ENCODE measurements around the gene SNAI3. TPM values are rescaled to one million over a fixed set of nuclear protein-coding genes. Genes with fewer than 3 reads are reported as not detected.

Gene SNAI3
- polyA plus RNA-seq, 1 donor from 2014 or later: not detected

GRCh38 chr16:88653596-88654362, 32.5 kb downstream of the SNAI3 start:
- H3F3A ChIP-seq (ENCODE audit: insufficient read depth, low read length, poor library complexity, severe bottlenecking): no peaks in the 10 kb centered on the region
- H3K36me3 ChIP-seq (ENCODE audit: insufficient read depth, low read length): no peaks in the 10 kb centered on the region
- no peak overlapping the region for H2AFZ ChIP-seq (ENCODE audit: low read depth, low read length)
- no peaks in the 10 kb centered on the region for H3K27me3 ChIP-seq (ENCODE audit: insufficient read depth, low read depth, low read length)
- no peak overlapping the region for H3K4me3 ChIP-seq (ENCODE audit: low read length)
- H3K79me2 ChIP-seq (replicated peaks; ENCODE audit: insufficient read depth, low read length): no peaks in the 10 kb centered on the region
- no peaks in the 10 kb centered on the region for H4K20me1 ChIP-seq (ENCODE audit: insufficient read depth)
- H3K9me3 ChIP-seq (ENCODE audit: low read length): no peaks in the 10 kb centered on the region
- no peaks in the 10 kb centered on the region for H3K9me2 ChIP-seq (ENCODE audit: insufficient read depth, low read length)
- no peak overlapping the region for H3K9ac ChIP-seq (ENCODE audit: low read length)
- TF ChIP-seq RAD21 (conservative IDR thresholded peaks at IDR 0.05) (no peak), REST (IDR thresholded peaks at IDR 0.05; ENCODE audit: borderline replicate concordance) (no peak), EZH2 (IDR thresholded peaks at IDR 0.05; ENCODE audit: borderline replicate concordance, insufficient read depth, low read length, poor library complexity, severe bottlenecking) (no peak), POLR2AphosphoS5 (IDR thresholded peaks at IDR 0.05) (no peak), EP300 (conservative IDR thresholded peaks at IDR 0.05; ENCODE audit: poor library complexity, severe bottlenecking) (no peak), MXI1 (conservative IDR thresholded peaks at IDR 0.05; ENCODE audit: poor library complexity, severe bottlenecking) (no peak), TAF1 (IDR thresholded peaks at IDR 0.05; ENCODE audit: low read depth) (no peak), SMC3 (conservative IDR thresholded peaks at IDR 0.05; ENCODE audit: poor library complexity) (no peak)
- TF ChIP-seq, protein P1, sequence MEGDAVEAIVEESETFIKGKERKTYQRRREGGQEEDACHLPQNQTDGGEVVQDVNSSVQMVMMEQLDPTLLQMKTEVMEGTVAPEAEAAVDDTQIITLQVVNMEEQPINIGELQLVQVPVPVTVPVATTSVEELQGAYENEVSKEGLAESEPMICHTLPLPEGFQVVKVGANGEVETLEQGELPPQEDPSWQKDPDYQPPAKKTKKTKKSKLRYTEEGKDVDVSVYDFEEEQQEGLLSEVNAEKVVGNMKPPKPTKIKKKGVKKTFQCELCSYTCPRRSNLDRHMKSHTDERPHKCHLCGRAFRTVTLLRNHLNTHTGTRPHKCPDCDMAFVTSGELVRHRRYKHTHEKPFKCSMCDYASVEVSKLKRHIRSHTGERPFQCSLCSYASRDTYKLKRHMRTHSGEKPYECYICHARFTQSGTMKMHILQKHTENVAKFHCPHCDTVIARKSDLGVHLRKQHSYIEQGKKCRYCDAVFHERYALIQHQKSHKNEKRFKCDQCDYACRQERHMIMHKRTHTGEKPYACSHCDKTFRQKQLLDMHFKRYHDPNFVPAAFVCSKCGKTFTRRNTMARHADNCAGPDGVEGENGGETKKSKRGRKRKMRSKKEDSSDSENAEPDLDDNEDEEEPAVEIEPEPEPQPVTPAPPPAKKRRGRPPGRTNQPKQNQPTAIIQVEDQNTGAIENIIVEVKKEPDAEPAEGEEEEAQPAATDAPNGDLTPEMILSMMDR (IDR thresholded peaks at IDR 0.05; ENCODE audit: poor library complexity, severe bottlenecking): no peak
- H3K27ac ChIP-seq (ENCODE audit: low read length): no peak overlapping the region
- H3K4me2 ChIP-seq (ENCODE audit: low read length): no peak overlapping the region

DNA sequence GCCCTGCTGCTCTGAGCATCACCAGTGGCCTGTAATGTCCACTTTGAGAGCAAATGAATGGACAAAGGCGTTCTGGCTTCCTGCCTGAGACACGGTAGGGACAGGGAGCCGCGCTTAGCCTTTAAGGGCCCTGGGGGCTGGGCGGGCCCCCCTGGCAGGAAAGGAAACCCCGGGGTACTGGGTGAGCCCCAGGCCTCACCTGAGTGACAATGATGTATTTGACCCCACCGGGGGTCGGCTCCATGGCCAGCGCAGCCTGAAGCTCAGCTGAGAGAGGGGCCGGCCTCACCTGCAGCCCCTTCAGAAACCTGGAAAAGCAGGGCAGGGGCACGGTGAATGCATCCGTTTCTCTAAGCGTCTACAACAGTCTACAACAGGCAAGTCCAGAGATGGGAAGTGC, 33.2 kb downstream of the SNAI3 start:
- Histone ChIP-seq H3K36me3 (ENCODE audit: insufficient read depth, low read length) (no peaks in the 10 kb centered on the region), H2AFZ (ENCODE audit: low read depth, low read length) (no peak overlapping the region), H3K9me2 (ENCODE audit: insufficient read depth, low read length) (no peaks in the 10 kb centered on the region), H3K27me3 (ENCODE audit: insufficient read depth, low read depth, low read length) (no peaks in the 10 kb centered on the region), H3K79me2 (replicated peaks; ENCODE audit: insufficient read depth, low read length) (no peaks in the 10 kb centered on the region), H3K27ac (ENCODE audit: low read length) (no peak overlapping the region), H3F3A (ENCODE audit: insufficient read depth, low read length, poor library complexity, severe bottlenecking) (no peaks in the 10 kb centered on the region), H3K4me2 (ENCODE audit: low read length) (no peak overlapping the region), H4K20me1 (ENCODE audit: insufficient read depth) (no peaks in the 10 kb centered on the region), H3K9ac (ENCODE audit: low read length) (no peak overlapping the region), H3K9me3 (ENCODE audit: low read length) (no peaks in the 10 kb centered on the region), H3K4me3 (ENCODE audit: low read length) (no peak overlapping the region)
- TF ChIP-seq POLR2AphosphoS5 (IDR thresholded peaks at IDR 0.05) (no peak), MXI1 (conservative IDR thresholded peaks at IDR 0.05; ENCODE audit: poor library complexity, severe bottlenecking) (no peak), EZH2 (IDR thresholded peaks at IDR 0.05; ENCODE audit: borderline replicate concordance, insufficient read depth, low read length, poor library complexity, severe bottlenecking) (no peak), TAF1 (IDR thresholded peaks at IDR 0.05; ENCODE audit: low read depth) (no peak), REST (IDR thresholded peaks at IDR 0.05; ENCODE audit: borderline replicate concordance) (no peak), EP300 (conservative IDR thresholded peaks at IDR 0.05; ENCODE audit: poor library complexity, severe bottlenecking) (no peak)
